A549 (cell line): ENCODE measurements around the gene ELL2. TPM values are rescaled to one million over a fixed set of nuclear protein-coding genes. Genes with fewer than 3 reads are reported as not detected.

Experiments
- ATAC-seq, 2 experiments: fragments of 200-7000 bp in 1 of 2; fragments of >200 bp in 1 of 2; cut with Nextera tagmentation in 1 of 2; cut with Tn5 transposase in 1 of 2; 3 replicates each; pipeline versions ENCODE4 v1.8.0 to v1.9.1; 2018 to 2020; ENCODE audit warnings: mild to moderate bottlenecking in 1 of 2, moderate library complexity in 1 of 2
- CTCF ChIA-PET: fragments of 300-600 bp; sonication (Branson Sonifier 250); formaldehyde crosslinking; extraction: SDS; loops from one replicate; lab custom pipeline; 2021; ENCODE audit warnings: antibody characterized with exemption, inconsistent platforms; lab: Yijun Ruan, JAX
- POLR2A ChIA-PET: fragments of 350-600 bp; formaldehyde crosslinking; extraction: SDS; loops from one replicate; lab custom pipeline; 2021; ENCODE audit warnings: antibody characterized with exemption, inconsistent platforms; lab: Yijun Ruan, JAX
- DNase-seq, 2 experiments: peaks; one replicate each; pipeline versions ENCODE4 v3.0.0 to v3.0.0-alpha.2; 2011 to 2016; ENCODE audit warnings: low read depth in 1 of 2, low spot score in 1 of 2
- FAIRE-seq: peaks from 2 replicates; lab custom pipeline; 2011; peaks lifted over from hg19 to GRCh38; lab: Jason Lieb, UNC
- H3K27ac ChIP-seq, 2 experiments: fragments of >200 bp; sonication (Bioruptor Twin); formaldehyde crosslinking; 3 replicates each; pipeline ENCODE4 v1.5.1; 2016 to 2017
- H3K4me1 ChIP-seq: fragments of >200 bp; sonication (Bioruptor Twin); formaldehyde crosslinking; 3 replicates; pipeline ENCODE4 v1.6.1; 2016
- H3K4me2 ChIP-seq: fragments of >200 bp; sonication (Bioruptor Twin); formaldehyde crosslinking; 3 replicates; pipeline ENCODE4 v1.6.1; 2016
- H3K4me3 ChIP-seq: fragments of >200 bp; sonication (Bioruptor Twin); formaldehyde crosslinking; 3 replicates; pipeline ENCODE4 v1.5.1; 2016
- H3K9me3 ChIP-seq: fragments of >200 bp; sonication (Bioruptor Twin); formaldehyde crosslinking; 3 replicates; pipeline ENCODE4 v1.6.1; 2016
- ATOH8 ChIP-seq: fragments of 250-450 bp; sonication (Bioruptor Pico); IDR thresholded peaks from 2 replicates; pipeline ENCODE4 v1.5.0; 2020; ENCODE audit warnings: low read depth, mild to moderate bottlenecking, moderate library complexity
- CBX2 ChIP-seq: fragments of 200-600 bp; sonication (generic); IDR thresholded peaks from 2 replicates; pipeline ENCODE4 v1.6.1; 2016; ENCODE audit warnings: low read depth, mild to moderate bottlenecking, borderline replicate concordance
- CBX8 ChIP-seq: fragments of 200-600 bp; sonication (generic); IDR thresholded peaks from 2 replicates; pipeline ENCODE4 v1.6.1; 2016
- CHD2 ChIP-seq: fragments of 150-350 bp; IDR thresholded peaks from 2 replicates; pipeline ENCODE4 v1.6.1; 2014; ENCODE audit warnings: low read length; ENCODE audit not compliant: partially characterized antibody
- CHD4 ChIP-seq: fragments of 200-600 bp; sonication (generic); IDR thresholded peaks from 2 replicates; pipeline ENCODE4 v1.6.1; 2016; ENCODE audit warnings: antibody characterized with exemption, mild to moderate bottlenecking, borderline replicate concordance
- ELK1 ChIP-seq: fragments of 150-350 bp; IDR thresholded peaks from 2 replicates; pipeline ENCODE4 v1.6.1; 2014; ENCODE audit warnings: low read depth, mild to moderate bottlenecking, low read length
- EP300 ChIP-seq, 2 experiments: fragments of >200 bp; sonication (Bioruptor Twin); formaldehyde crosslinking; IDR thresholded peaks; 2 replicates in 1 of 2; 3 replicates in 1 of 2; pipeline ENCODE4 v1.6.1; 2016 to 2017
- FOSL2 ChIP-seq, 2 experiments: fragments of 450-650 bp in 1 of 2; fragments of >200 bp in 1 of 2; sonication (Bioruptor Twin) in 1 of 2; formaldehyde crosslinking; IDR thresholded peaks; 2 replicates each; pipeline versions ENCODE4 v1.5.0 to v1.6.1; 2016 to 2020; ENCODE audit warnings: mild to moderate bottlenecking in 1 of 2, moderate library complexity in 1 of 2
- FOXS1 ChIP-seq: fragments of 250-450 bp; sonication (Bioruptor Pico); IDR thresholded peaks from 2 replicates; pipeline ENCODE4 v1.5.0; 2020; ENCODE audit warnings: mild to moderate bottlenecking, moderate library complexity
- GATA3 ChIP-seq: IDR thresholded peaks from 2 replicates; pipeline ENCODE4 v1.6.1; 2012; ENCODE audit warnings: borderline replicate concordance
- HDAC2 ChIP-seq: fragments of 200-600 bp; sonication (generic); IDR thresholded peaks from 2 replicates; pipeline ENCODE4 v1.6.1; 2016
- HES2 ChIP-seq: fragments of >200 bp; sonication (Bioruptor Twin); formaldehyde crosslinking; IDR thresholded peaks from 2 replicates; pipeline ENCODE4 v1.6.1; 2016
- HEYL ChIP-seq: fragments of 250-450 bp; sonication (Bioruptor Pico); IDR thresholded peaks from 2 replicates; pipeline ENCODE4 v1.8.0; 2021; ENCODE audit warnings: mild to moderate bottlenecking, moderate library complexity
- HOXB13 ChIP-seq: fragments of 250-450 bp; sonication (Bioruptor Pico); IDR thresholded peaks from 2 replicates; pipeline ENCODE4 v1.5.0; 2020; ENCODE audit warnings: low read depth, mild to moderate bottlenecking, moderate library complexity
- MAFK ChIP-seq: fragments of 450-650 bp; IDR thresholded peaks from 2 replicates; pipeline ENCODE4 v1.6.1; 2014; ENCODE audit not compliant: partially characterized antibody
- MAZ ChIP-seq: fragments of 150-350 bp; IDR thresholded peaks from 2 replicates; pipeline ENCODE4 v1.6.1; 2014; ENCODE audit warnings: antibody characterized with exemption, low read depth, low read length, borderline replicate concordance
- NFE2L2 ChIP-seq: fragments of 150-350 bp; conservative IDR thresholded peaks from 2 replicates; pipeline ENCODE4 v1.6.1; 2014; ENCODE audit warnings: low read length
- NPAS2 ChIP-seq: fragments of 250-450 bp; sonication (Bioruptor Pico); IDR thresholded peaks from 2 replicates; pipeline ENCODE4 v1.8.0; 2022; ENCODE audit warnings: mild to moderate bottlenecking, moderate library complexity, borderline replicate concordance
- NR3C1 ChIP-seq: fragments of >200 bp; sonication (Bioruptor Twin); formaldehyde crosslinking; IDR thresholded peaks from 3 replicates; pipeline ENCODE4 v1.6.1; 2017
- PHF8 ChIP-seq: fragments of 200-600 bp; sonication (generic); IDR thresholded peaks from 2 replicates; pipeline ENCODE4 v1.6.1; 2016; ENCODE audit warnings: low read depth, mild to moderate bottlenecking, antibody characterized with exemption, moderate library complexity, borderline replicate concordance
- POLR2A ChIP-seq: IDR thresholded peaks from 2 replicates; pipeline ENCODE4 v1.6.1; 2012; ENCODE audit warnings: mild to moderate bottlenecking, low read length
- RAD21 ChIP-seq, 2 experiments: fragments of >200 bp in 1 of 2; sonication (Bioruptor Twin) in 1 of 2; formaldehyde crosslinking in 1 of 2; IDR thresholded peaks in 1 of 2; conservative IDR thresholded peaks in 1 of 2; 2 replicates in 1 of 2; 3 replicates in 1 of 2; pipeline ENCODE4 v1.6.1; 2012 to 2018; ENCODE audit warnings: inconsistent platforms in 1 of 2
- RCOR1 ChIP-seq: fragments of 150-350 bp; IDR thresholded peaks from 2 replicates; pipeline ENCODE4 v1.6.1; 2014; ENCODE audit warnings: antibody characterized with exemption, low read length, low read depth
- SREBF2 ChIP-seq: fragments of 450-650 bp; IDR thresholded peaks from 2 replicates; pipeline ENCODE4 v1.6.1; 2014; ENCODE audit warnings: mild to moderate bottlenecking, moderate library complexity
- ZC3H11A ChIP-seq: fragments of 450-650 bp; IDR thresholded peaks from 2 replicates; pipeline ENCODE4 v1.6.1; 2014; ENCODE audit warnings: antibody characterized with exemption, mild to moderate bottlenecking
- ZFP36 ChIP-seq: fragments of 450-650 bp; IDR thresholded peaks from 2 replicates; pipeline ENCODE4 v1.6.1; 2014; ENCODE audit warnings: borderline replicate concordance; ENCODE audit not compliant: partially characterized antibody
- ZSCAN20 ChIP-seq: fragments of 250-450 bp; sonication (Bioruptor Pico); IDR thresholded peaks from 2 replicates; pipeline ENCODE4 v1.8.0; 2022; ENCODE audit warnings: mild to moderate bottlenecking, moderate library complexity
- WGBS: methylation state at CpG from one replicate; pipeline ENCODE4 v1.1.6; 2017; ENCODE audit errors: missing lambda C conversion rate; 5-methylcytosine and 5-hydroxymethylcytosine counted together
- polyA plus RNA-seq, 4 experiments: library from polyadenylated mRNA; depleted of rRNA in 3 of 4; stranded (reverse); fragments of >200 nt; fragmentation: RNase III in 1 of 4; extraction: RNeasy Plus Mini Kit Qiagen cat#74134 plus additional on column Dnase treatment in 1 of 4; gene quantifications; 2 replicates in 3 of 4; 3 replicates in 1 of 4; pipeline ENCODE4 v1.2.3, GENCODE V29; 2011 to 2017
- TF ChIP-seq, protein P1 (sequence below): fragments of >200 bp; sonication (Bioruptor Twin); formaldehyde crosslinking; IDR thresholded peaks from 3 replicates; pipeline ENCODE4 v1.5.1; 2016

Gene ELL2
- polyA plus RNA-seq, 2 of the 4 experiments (the other 2 are of a cell fraction) = 11.8 to 24.2 TPM

DNA sequence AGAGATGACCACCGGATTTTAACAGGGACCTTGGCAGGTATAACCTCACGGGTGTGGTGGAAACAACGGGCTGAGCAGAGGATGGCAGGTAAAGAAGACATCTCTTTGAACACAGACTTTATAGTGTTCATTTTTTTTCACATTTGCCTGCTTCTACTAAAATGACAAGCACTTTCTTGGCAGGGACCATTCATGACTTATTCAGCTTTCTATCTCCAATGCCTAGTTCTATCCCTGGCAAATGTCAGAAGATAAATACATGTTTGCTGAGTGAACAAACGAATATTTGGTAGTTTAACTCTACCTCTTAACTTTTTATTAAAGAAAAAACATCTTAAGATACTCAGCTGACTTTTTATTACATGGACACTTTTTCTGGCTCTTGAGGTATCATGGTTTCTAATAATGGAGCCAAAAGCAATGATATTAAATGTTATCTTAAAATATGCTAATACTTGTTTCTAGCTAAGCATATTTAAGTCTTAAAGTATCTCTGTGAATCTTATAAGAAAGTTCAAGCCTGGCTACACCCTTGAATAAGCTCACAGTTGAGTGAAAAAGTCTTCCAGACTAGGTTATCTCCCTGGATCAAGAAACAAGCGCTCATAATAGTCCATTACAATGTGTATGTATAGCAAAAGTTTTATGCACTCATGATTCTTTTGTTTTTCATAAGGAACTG, 8.5 kb downstream of the ELL2 start:
- Histone ChIP-seq H3K4me3 (no peak overlapping the region), H3K27ac (no peak overlapping the region), H3K4me1 (peaks cover 32% of the 10 kb centered on the region), H3K9me3 (no peaks in the 10 kb centered on the region), H3K4me2 (no peak overlapping the region)
- ChIA-PET CTCF (no interaction called here), POLR2A (interaction anchor here (0.6 kb wide), 1 partner anchor 9 kb away, joined by 3 read pairs; the partner anchor contains the start of gene ELL2)
- WGBS = 81% methylated on average over 5 of the region's 5 CpGs
- TF ChIP-seq HES2 = no peak
- ATAC-seq (no peak), DNase-seq (no peak), FAIRE-seq (no peak)

GRCh38 chr5:95951916-95952315, 9.7 kb downstream of the ELL2 start:
- no peak overlapping the region for H3K4me2 ChIP-seq
- TF ChIP-seq ZSCAN20 (CRISPR knock-in tag) (no peak), POLR2A (no peak), PHF8 (no peak), FOSL2 (IDR thresholded peaks at IDR 0.05) (no peak), FOSL2 (CRISPR knock-in tag; IDR thresholded peaks at IDR 0.05) (no peak), FOXS1 (CRISPR knock-in tag) (no peak), ATOH8 (no peak), NPAS2 (no peak), HDAC2 (no peak), CHD4 (no peak), RCOR1 (no peak), NFE2L2 (no peak), NR3C1 (no peak), CBX8 (no peak), GATA3 (no peak), RAD21 (conservative IDR thresholded peaks at IDR 0.05 in 1 of 2, IDR thresholded peaks at IDR 0.05 in 1 of 2) (no peak), SREBF2 (no peak), CBX2 (no peak)
- TF ChIP-seq, protein P1, sequence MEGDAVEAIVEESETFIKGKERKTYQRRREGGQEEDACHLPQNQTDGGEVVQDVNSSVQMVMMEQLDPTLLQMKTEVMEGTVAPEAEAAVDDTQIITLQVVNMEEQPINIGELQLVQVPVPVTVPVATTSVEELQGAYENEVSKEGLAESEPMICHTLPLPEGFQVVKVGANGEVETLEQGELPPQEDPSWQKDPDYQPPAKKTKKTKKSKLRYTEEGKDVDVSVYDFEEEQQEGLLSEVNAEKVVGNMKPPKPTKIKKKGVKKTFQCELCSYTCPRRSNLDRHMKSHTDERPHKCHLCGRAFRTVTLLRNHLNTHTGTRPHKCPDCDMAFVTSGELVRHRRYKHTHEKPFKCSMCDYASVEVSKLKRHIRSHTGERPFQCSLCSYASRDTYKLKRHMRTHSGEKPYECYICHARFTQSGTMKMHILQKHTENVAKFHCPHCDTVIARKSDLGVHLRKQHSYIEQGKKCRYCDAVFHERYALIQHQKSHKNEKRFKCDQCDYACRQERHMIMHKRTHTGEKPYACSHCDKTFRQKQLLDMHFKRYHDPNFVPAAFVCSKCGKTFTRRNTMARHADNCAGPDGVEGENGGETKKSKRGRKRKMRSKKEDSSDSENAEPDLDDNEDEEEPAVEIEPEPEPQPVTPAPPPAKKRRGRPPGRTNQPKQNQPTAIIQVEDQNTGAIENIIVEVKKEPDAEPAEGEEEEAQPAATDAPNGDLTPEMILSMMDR = no peak
- TF ChIP-seq, all 56 proteins: peak for 0
- Histone ChIP-seq H3K27ac (no peak overlapping the region), H3K9me3 (no peaks in the 10 kb centered on the region), H3K4me3 (no peak overlapping the region), H3K4me1 (peaks cover 20% of the 10 kb centered on the region)
- DNase-seq = no peak
- ChIA-PET POLR2A (no interaction called here), CTCF (interaction anchor here (1.2 kb wide), 2 partner anchors 384 to 385 kb away, joined by 3 read pairs; no protein-coding TSS in a partner anchor)
- no peak for ATAC-seq
- FAIRE-seq = no peak
- WGBS = 79% methylated on average over 4 of the region's 4 CpGs

- Histone ChIP-seq H3K4me1 (peaks cover 9% of the 10 kb centered on the region), H3K9me3 (no peaks in the 10 kb centered on the region), H3K4me3 (no peak overlapping the region), H3K27ac (no peak overlapping the region), H3K4me2 (0 out of 3 replicates have a peak overlapping the region, but pooled peaks have one; percentile 6)
- WGBS = 78% methylated on average over 1 of the region's 1 CpG
- POLR2A ChIA-PET = no interaction called here
- DNase-seq (no peak), ATAC-seq (no peak), FAIRE-seq (no peak)
- no peak for TF ChIP-seq HOXB13
- TF ChIP-seq MAZ = no peak
- TF ChIP-seq ZFP36 = no peak
- TF ChIP-seq HDAC2 = no peak
- TF ChIP-seq RCOR1 = no peak
- TF ChIP-seq ELK1 = no peak
- no peak for TF ChIP-seq MAFK
- TF ChIP-seq CBX8 = no peak
- no peak for TF ChIP-seq HES2
- no peak for TF ChIP-seq FOXS1 (CRISPR knock-in tag)
- no peak for TF ChIP-seq EP300 (IDR thresholded peaks at IDR 0.05)
- TF ChIP-seq CHD4 = no peak
- no peak for TF ChIP-seq HEYL (CRISPR knock-in tag)
- no peak for TF ChIP-seq CHD2
- TF ChIP-seq ZC3H11A = no peak
- CTCF ChIA-PET = interaction anchor here (1.0 to 5.2 kb wide), 2 partner anchors 10 to 91 kb away, joined by 5 to 27 read pairs; partner anchors contain the start of gene ELL2
Observed at GRCh38 chr5:95949810-95950209, 11.8 kb downstream of the ELL2 start.
